ENCODE data around the gene CLTB. TPM values are rescaled to one million over a fixed set of nuclear protein-coding genes. Genes with fewer than 3 reads are reported as not detected.
A peak's percentile ranks its signal among the peaks of the same experiment; 100 is the strongest.
"Not testable (repeated sequence)": the region's sequence is repeated elsewhere in the genome, so short reads cannot be mapped to it uniquely, and the experiment has no call there.

Gene CLTB
- total RNA-seq: 100 to 1,000 TPM; 173 to 199 TPM
- long read RNA-seq, transcript CLTB-202 (5 exons, 1,161 nt): major isoform, 38 of 48 reads
- long read RNA-seq, partial matches to known transcripts: 7 of 48 reads
- long read RNA-seq, other reads (novel, unspliced or antisense): 2 of 48 reads

- intact Hi-C loops (cut with DNase I): loop anchor here (2.0 to 10.0 kb wide), 4 partner anchors 31 to 159 kb away; no protein-coding TSS in a partner anchor
- DNase-seq (peak; percentile 93), ATAC-seq (peak; percentile 92 to 97)
Measured at GRCh38 chr5:176415952-176416924, at the start of gene CLTB. TSS of gene CLTB (minus strand) at chr5:176416539. CDS start at chr5:176416363, 176 bp downstream.

- no peak for DNase-seq
- no peak for ATAC-seq
- intact Hi-C loops (cut with DNase I): no loop called here
Measured at GRCh38 chr5:176463113-176463764, 46.9 kb upstream of the CLTB start.

- DNase-seq: no peak
- intact Hi-C loops (cut with DNase I): no loop called here
- ATAC-seq: no peak
Measured at GRCh38 chr5:176461349-176461748, 45.0 kb upstream of the CLTB start.

GRCh38 chr5:176458904-176459561 is 42.7 kb upstream of the CLTB start:
- ATAC-seq (no peak), DNase-seq (no peak)
- intact Hi-C loops (cut with DNase I): no loop called here

- no peak for DNase-seq
- no peak for ATAC-seq
- intact Hi-C loops (cut with DNase I): no loop called here
Measured at GRCh38 chr5:176454724-176455394, 38.5 kb upstream of the CLTB start.

GRCh38 chr5:176450077-176450476 is 33.7 kb upstream of the CLTB start:
- ATAC-seq (no peak), DNase-seq (no peak)
- intact Hi-C loops (cut with DNase I): no loop called here

GRCh38 chr5:176447978-176448608 is 31.8 kb upstream of the CLTB start, which contains the start of gene FAF2:
TSS of gene FAF2 (plus strand) at chr5:176448385. CDS start at chr5:176448408, 23 bp downstream.
- peak; percentile 99 for ATAC-seq
- intact Hi-C loops (cut with DNase I): loop anchor here in 1 of 2 donors (2.0 to 10.0 kb wide), 2 partner anchors 31 to 197 kb away; partner anchors contain the start of genes CLTB and TSPAN17

GRCh38 chr5:176447591-176447977 is 31.2 kb upstream of the CLTB start:
- DNase-seq (no peak), ATAC-seq (peak; percentile 38 to 41)
- intact Hi-C loops (cut with DNase I): loop anchor here in 1 of 2 donors (2.0 to 10.0 kb wide), 2 partner anchors 31 to 197 kb away; partner anchors contain the start of genes CLTB and TSPAN17

More at GRCh38 chr5:176447978-176448608, 31.8 kb upstream of the CLTB start, which contains the start of gene FAF2:
- DNase-seq: peak; percentile 96

- intact Hi-C loops (cut with DNase I): loop anchor here in 1 of 2 donors (2.0 to 10.0 kb wide), 2 partner anchors 30 to 198 kb away; partner anchors contain the start of genes CLTB and TSPAN17
- no peak for DNase-seq
- peak; percentile 1 to 4 for ATAC-seq
Measured at GRCh38 chr5:176446884-176447590, 30.7 kb upstream of the CLTB start.

- intact Hi-C loops (cut with DNase I): loop anchor here in 1 of 2 donors (2.0 to 10.0 kb wide), 2 partner anchors 29 to 199 kb away; partner anchors contain the start of genes CLTB and TSPAN17
- no peak for DNase-seq
- no peak for ATAC-seq
Measured at GRCh38 chr5:176446028-176446665, 29.8 kb upstream of the CLTB start.

GRCh38 chr5:176444742-176445141 is 28.4 kb upstream of the CLTB start:
- intact Hi-C loops (cut with DNase I): loop anchor here in 1 of 2 donors (10.0 kb wide), 1 partner anchor 200 kb away; the partner anchor contains the start of gene TSPAN17
- ATAC-seq (no peak), DNase-seq (no peak)

- intact Hi-C loops (cut with DNase I): loop anchor here in 1 of 2 donors (10.0 kb wide), 1 partner anchor 202 kb away; the partner anchor contains the start of gene TSPAN17
- ATAC-seq, DNase-seq: not testable (repeated sequence)
Measured at GRCh38 chr5:176442911-176443310, 26.6 kb upstream of the CLTB start.

- intact Hi-C loops (cut with DNase I): loop anchor here in 1 of 2 donors (10.0 kb wide), 1 partner anchor 203 kb away; the partner anchor contains the start of gene TSPAN17
- ATAC-seq (no peak), DNase-seq (no peak)
Measured at GRCh38 chr5:176441921-176442323, 25.6 kb upstream of the CLTB start.

GRCh38 chr5:176440927-176441706 is 24.8 kb upstream of the CLTB start:
- intact Hi-C loops (cut with DNase I): loop anchor here in 1 of 2 donors (10.0 kb wide), 1 partner anchor 204 kb away; the partner anchor contains the start of gene TSPAN17
- DNase-seq (no peak), ATAC-seq (no peak)

- DNase-seq: no peak
- no peak for ATAC-seq
- intact Hi-C loops (cut with DNase I): no loop called here
Measured at GRCh38 chr5:176438959-176439757, 22.8 kb upstream of the CLTB start.
